Prostate gland (tissue), 2 donors: Measurements from ENCODE around the gene AGPS. TPM values are rescaled to one million over a fixed set of nuclear protein-coding genes. Genes with fewer than 3 reads are reported as not detected.

Source experiments
- DNase-seq: peaks from one replicate; pipeline ENCODE4 v3.0.0-alpha.2; 2019; ENCODE audit warnings: low spot score
- H3K27ac ChIP-seq, 2 donors: fragments of 200-600 bp; sonication (generic); 2 replicates each; pipeline ENCODE4 v1.5.1; 2017 to 2019
- H3K27me3 ChIP-seq: fragments of 200-600 bp; sonication (generic); replicated peaks from 2 replicates; pipeline ENCODE4 v1.5.1; 2019; ENCODE audit not compliant: insufficient read depth
- H3K36me3 ChIP-seq, 2 donors: fragments of 200-600 bp; sonication (generic); 1 replicate in 1 of 2; 2 replicates in 1 of 2; pipeline versions ENCODE4 v1.5.1 to v1.8.1; 2017 to 2019
- H3K4me1 ChIP-seq: fragments of 200-600 bp; sonication (generic); replicated peaks from 2 replicates; pipeline ENCODE4 v1.5.1; 2019
- H3K4me3 ChIP-seq, 2 donors: fragments of 200-600 bp; sonication (generic); 2 replicates each; pipeline ENCODE4 v1.5.1; 2017 to 2019
- H3K9me3 ChIP-seq: fragments of 200-600 bp; sonication (generic); 2 replicates; pipeline ENCODE4 v1.5.1; 2017
- POLR2A ChIP-seq: fragments of 450-650 bp; IDR thresholded peaks from one replicate; pipeline ENCODE4 v1.6.1; 2016; ENCODE audit warnings: antibody characterized with exemption, mild to moderate bottlenecking
- POLR2AphosphoS5 ChIP-seq: sonication (generic); formaldehyde crosslinking; IDR thresholded peaks from one replicate; pipeline ENCODE4 v1.6.1; 2017; ENCODE audit warnings: antibody characterized with exemption
- WGBS: methylation state at CpG from one replicate; pipeline ENCODE4 v1.1.5; 2018; 5-methylcytosine and 5-hydroxymethylcytosine counted together
- intact Hi-C: fragments of 100-400 bp; cut with DNase I; formaldehyde crosslinking; loops from one replicate; pipeline ENCODE4 v1.14.2; 2022
- total RNA-seq, 2 donors: library from RNA; depleted of rRNA; stranded (reverse); fragments of >200 nt; gene quantifications; one replicate each; pipeline ENCODE4 v1.1.0, GENCODE V29; 2016
- TF ChIP-seq, protein P1 (sequence below), 4 experiments: fragments of 200-600 bp in 2 of 4; fragments of 450-650 bp in 2 of 4; sonication (generic) in 2 of 4; IDR thresholded peaks; 1 replicate in 3 of 4; 2 replicates in 1 of 4; pipeline ENCODE4 v1.5.1; 2016 to 2019; ENCODE audit warnings: antibody characterized with exemption in 4 of 4, mild to moderate bottlenecking in 2 of 4, moderate library complexity in 2 of 4

Gene AGPS
- total RNA-seq, 2 donors from 2014 or later = 17.2 to 50.3 TPM

DNA sequence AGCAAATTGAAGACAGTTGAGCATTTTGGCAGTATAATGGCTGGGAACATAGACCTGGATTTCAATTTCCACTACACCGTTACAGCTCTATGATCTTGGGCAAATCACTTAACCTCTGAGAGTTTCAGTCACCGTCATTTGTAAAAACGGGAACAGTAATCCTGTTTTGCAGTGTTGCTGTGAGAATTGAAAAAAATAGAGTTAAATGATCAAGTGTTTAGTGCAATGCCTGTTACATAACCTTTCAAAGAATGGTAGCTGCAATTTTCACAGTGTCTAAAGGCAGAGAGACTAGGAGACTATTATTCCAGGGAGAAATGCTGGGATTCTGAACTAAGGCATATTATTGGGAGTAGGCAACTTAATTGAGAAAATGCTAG, 2.0 kb downstream of the AGPS start:
- H3K27me3 ChIP-seq = no peaks in the 10 kb centered on the region
- peaks cover 6% of the 10 kb centered on the region for H3K4me1 ChIP-seq
- DNase-seq = no peak
- intact Hi-C loops = no loop called here
- H3K36me3 ChIP-seq = no peaks in the 10 kb centered on the region
- WGBS = 66% methylated on average over 3 of the region's 3 CpGs
- no peaks in the 10 kb centered on the region for H3K9me3 ChIP-seq
- no peak overlapping the region for H3K4me3 ChIP-seq
- TF ChIP-seq POLR2A = no peak
- TF ChIP-seq, protein P1, sequence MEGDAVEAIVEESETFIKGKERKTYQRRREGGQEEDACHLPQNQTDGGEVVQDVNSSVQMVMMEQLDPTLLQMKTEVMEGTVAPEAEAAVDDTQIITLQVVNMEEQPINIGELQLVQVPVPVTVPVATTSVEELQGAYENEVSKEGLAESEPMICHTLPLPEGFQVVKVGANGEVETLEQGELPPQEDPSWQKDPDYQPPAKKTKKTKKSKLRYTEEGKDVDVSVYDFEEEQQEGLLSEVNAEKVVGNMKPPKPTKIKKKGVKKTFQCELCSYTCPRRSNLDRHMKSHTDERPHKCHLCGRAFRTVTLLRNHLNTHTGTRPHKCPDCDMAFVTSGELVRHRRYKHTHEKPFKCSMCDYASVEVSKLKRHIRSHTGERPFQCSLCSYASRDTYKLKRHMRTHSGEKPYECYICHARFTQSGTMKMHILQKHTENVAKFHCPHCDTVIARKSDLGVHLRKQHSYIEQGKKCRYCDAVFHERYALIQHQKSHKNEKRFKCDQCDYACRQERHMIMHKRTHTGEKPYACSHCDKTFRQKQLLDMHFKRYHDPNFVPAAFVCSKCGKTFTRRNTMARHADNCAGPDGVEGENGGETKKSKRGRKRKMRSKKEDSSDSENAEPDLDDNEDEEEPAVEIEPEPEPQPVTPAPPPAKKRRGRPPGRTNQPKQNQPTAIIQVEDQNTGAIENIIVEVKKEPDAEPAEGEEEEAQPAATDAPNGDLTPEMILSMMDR (IDR thresholded peaks at IDR 0.05) = no peak
- no peak for TF ChIP-seq POLR2AphosphoS5
- H3K27ac ChIP-seq = no peak overlapping the region

DNA sequence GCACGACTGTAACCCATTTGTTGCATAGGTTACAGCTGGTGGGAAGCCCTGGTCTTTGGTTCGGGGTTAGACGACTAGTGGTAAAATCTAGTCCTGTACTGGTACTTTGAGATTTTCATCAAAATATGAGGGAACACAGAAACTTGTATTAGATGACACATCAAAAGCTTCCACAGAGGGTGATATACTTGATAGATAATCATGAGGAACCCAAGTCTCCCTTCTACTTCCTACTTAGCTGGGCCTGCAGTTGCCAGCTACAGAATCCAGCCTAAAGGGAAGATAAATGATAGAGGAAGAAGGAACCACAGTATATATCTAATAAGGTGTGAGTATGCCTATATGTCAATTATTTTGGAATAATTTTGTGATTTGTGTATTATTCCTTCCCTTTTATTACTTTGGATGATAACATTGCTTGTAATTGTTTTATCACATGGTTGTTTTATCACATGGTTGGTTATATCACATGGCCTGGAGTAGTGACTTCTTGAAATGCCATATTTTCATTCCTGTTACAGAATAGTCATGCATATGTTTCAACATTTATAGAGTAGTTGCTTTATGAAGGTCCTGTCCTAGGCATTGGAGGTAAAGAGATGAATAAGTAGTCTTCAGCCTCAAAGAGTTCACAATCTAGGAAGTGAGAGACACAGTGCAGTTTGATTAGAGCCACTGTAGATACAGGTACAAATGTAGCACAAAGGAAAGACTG, 2.9 kb downstream of the AGPS start:
- intact Hi-C loops = no loop called here
- H3K4me1 ChIP-seq = peaks cover 6% of the 10 kb centered on the region

DNA sequence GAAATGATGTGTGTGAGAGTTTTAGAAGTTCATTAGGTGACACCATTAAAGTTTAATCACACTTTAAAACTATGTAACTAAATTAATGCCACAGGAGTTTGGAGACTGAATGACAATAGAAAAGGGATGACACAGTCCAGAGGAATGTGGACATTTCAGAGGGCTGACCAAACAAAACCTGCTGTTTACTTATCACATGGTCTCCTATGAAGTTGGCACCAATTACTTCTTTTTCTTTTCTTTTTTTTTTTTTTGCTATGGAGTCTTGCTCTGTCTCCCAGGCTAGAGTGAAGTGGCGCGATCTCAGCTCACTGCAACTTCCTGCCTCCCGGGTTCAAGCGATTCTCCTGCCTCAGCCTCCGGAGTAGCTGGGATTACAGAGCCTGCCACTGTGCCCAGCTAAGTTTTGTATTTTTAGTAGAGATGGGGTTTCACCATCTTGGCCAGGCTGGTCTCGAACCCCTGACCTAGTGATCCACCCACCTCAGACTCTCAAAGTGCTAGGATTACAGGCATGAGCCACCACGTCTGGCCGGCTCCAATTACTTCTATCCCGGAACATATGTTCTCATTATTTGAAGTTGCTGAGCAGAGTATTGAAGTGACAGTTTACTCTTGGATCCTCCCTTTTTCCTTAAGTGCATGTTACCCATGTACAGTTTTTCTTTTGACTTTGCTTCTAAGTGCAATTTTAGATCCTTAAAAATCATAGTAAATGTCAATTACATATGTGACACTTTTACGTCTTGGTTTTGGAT, 4.3 kb downstream of the AGPS start:
- Histone ChIP-seq H3K27ac (no peak overlapping the region), H3K4me3 (no peak overlapping the region), H3K9me3 (no peaks in the 10 kb centered on the region), H3K27me3 (no peaks in the 10 kb centered on the region), H3K36me3 (no peaks in the 10 kb centered on the region), H3K4me1 (peaks cover 6% of the 10 kb centered on the region)
- intact Hi-C loops = no loop called here
- no peak for DNase-seq
- 71% methylated on average over 10 of the region's 10 CpGs for WGBS
- no peak for TF ChIP-seq POLR2A
- TF ChIP-seq POLR2AphosphoS5 = no peak
- TF ChIP-seq, protein P1 (IDR thresholded peaks at IDR 0.05) = no peak

More for the DNA sequence above, 2.9 kb downstream of the AGPS start:
- H3K36me3 ChIP-seq = no peaks in the 10 kb centered on the region
- no peak overlapping the region for H3K4me3 ChIP-seq
- H3K9me3 ChIP-seq = no peaks in the 10 kb centered on the region
- no peak for TF ChIP-seq POLR2AphosphoS5
- WGBS = 96% methylated on average over 3 of the region's 3 CpGs
- no peak overlapping the region for H3K27ac ChIP-seq
- no peaks in the 10 kb centered on the region for H3K27me3 ChIP-seq
- DNase-seq = no peak

DNA sequence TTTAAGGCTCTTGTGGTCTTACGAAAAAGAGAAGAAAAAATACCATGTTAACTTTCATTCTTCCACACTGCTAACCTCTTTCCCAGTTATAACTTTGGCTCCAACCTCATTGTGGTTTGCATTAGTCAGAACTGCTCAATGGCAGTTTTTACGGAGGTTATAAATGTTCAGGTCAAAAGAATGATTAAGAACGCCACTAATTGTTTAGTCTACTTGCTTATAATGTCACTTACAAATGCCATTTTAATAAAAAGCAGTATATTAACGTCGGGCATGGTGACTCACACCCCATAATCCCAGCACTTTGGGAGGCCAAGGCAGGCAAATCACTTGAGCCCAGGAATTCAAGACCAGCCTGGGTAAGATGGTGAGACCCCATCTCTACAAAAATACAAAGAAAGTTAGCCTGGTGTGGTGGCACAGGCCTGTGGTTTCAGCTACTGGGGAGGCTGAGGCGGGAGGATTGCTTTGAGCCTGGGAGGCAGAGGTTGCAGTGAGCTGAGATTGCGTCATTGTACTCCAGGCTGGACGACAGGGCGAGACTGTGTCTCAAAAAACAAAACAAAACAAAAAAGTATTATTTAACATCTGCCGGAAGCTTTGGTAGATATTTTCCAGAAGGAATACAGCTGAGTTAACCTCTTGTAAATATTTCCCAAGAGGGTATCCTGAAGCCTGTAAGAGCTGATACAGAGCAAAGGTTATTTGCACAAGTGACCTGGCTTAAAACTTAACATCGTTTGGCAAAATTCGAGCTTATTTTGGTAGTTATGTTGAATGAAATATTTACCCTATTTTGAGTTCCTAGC, 5.1 kb downstream of the AGPS start:
- Histone ChIP-seq H3K4me1 (peaks cover 6% of the 10 kb centered on the region), H3K36me3 (no peaks in the 10 kb centered on the region), H3K9me3 (no peaks in the 10 kb centered on the region), H3K27me3 (no peaks in the 10 kb centered on the region), H3K27ac (no peak overlapping the region), H3K4me3 (no peak overlapping the region)
- TF ChIP-seq POLR2AphosphoS5 (no peak), POLR2A (no peak)
- TF ChIP-seq, protein P1 (IDR thresholded peaks at IDR 0.05) = no peak
- WGBS = 52% methylated on average over 12 of the region's 12 CpGs
- intact Hi-C loops = no loop called here
- DNase-seq = no peak

DNA sequence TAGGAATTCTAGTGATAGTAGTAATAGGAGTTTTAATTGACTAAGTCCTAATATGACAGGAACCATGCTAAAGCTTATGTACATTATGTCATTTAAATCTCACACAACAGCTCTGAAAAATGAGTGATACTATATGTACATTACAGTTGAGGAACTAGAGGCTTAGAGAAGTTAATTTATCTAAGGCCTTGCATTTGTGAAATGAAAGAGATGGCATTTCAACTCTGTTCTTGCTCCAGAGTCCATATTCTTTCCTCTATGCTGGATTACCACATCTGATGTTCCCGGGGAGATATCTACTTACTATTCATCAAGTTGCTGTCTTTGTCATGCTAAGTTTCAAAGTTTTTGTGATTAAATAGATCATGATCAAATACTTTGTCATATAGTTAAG, 5.7 kb downstream of the AGPS start:
- WGBS = 96% methylated on average over 1 of the region's 1 CpG
- no peak overlapping the region for H3K27ac ChIP-seq
- no peaks in the 10 kb centered on the region for H3K27me3 ChIP-seq
- intact Hi-C loops = no loop called here
- no peaks in the 10 kb centered on the region for H3K36me3 ChIP-seq
- H3K4me1 ChIP-seq = peaks cover 6% of the 10 kb centered on the region
- H3K9me3 ChIP-seq = no peaks in the 10 kb centered on the region
- DNase-seq = no peak
- no peak overlapping the region for H3K4me3 ChIP-seq
- TF ChIP-seq, protein P1 (IDR thresholded peaks at IDR 0.05) = no peak
- TF ChIP-seq POLR2A (no peak), POLR2AphosphoS5 (no peak)
